GM18508 (cell line): ENCODE data around the gene PLAAT4.
A peak's percentile ranks its signal among the peaks of the same experiment; 100 is the strongest.
"Not testable (repeated sequence)": the region's sequence is repeated elsewhere in the genome, so short reads cannot be mapped to it uniquely, and the experiment has no call there.

Experiments used
- ATAC-seq: cut with Tn5 transposase; IDR thresholded peaks from one replicate; pipeline ENCODE4 v1.9.1; 2021; ENCODE audit warnings: moderate number of reproducible peaks; ENCODE audit not compliant: insufficient read depth, unreplicated experiment

The PLAAT4 gene

DNA sequence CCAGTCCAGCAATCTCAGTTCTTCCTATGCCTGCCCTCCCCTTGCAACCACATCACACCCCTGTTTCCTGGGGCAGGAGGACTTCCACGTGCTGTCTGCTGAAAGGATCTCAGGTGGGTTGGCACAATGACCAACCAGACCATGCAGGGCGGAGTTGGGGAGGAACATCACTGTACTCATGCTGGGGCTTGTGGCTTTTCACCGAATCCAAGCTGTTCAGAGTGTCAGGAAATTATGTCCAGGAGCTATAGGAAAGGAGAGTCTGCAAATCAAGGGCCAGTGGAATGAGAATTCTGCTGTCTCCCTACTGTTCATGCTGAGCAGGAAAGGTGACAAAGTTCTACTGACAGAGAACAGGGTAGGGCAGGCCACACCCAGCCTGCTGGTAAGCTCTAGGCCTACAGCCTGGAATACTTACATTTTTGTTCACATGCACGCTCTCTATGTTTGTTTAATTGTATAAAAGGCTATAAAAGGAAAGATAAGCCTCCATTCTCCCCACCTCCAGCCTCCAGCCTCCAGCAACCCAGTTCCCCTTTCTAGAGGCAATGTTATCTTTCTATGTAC, 28.3 kb downstream of the PLAAT4 start:
- no peak for ATAC-seq

DNA sequence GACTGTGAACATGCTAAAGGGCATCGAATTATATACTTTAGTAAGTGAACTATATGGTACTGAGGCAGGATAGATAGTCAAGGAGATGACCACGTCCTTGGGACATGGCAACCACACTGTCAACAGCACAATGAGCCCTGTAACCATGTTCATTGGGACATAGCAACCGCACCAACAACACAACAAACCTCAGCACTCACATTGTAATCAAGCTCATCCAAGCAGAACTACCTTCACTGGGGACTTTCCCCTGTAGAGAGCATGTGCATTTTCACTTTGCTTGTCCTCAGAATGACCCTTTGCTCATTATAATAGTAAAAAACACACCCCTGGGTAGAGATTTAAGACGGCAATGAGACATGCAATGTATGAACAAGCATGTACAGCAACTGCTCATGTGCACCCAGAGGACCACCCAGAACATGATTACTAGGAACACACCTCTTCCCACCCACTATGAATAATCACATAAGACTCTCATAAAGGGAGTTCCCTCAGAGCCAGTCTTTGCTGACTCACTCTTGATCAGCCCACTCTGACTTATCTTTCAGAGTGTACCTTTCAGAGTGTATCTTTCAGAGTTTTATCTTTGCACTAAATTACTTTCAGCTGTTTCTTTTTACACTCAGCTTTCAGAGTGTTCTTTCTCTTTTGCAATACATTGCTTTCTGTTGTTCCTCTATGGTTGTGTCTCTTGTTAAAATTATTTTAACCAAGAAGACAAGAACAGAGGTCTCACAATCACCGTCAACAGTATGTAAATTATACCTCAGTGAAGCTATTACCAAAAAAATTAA, 30.6 kb downstream of the PLAAT4 start:
- ATAC-seq: peak; percentile 64

- no peak for ATAC-seq
These were observed 33.0 kb downstream of the PLAAT4 start for GRCh38 chr11:63569570-63569969.

- no peak for ATAC-seq
These were observed 35.5 kb downstream of the PLAAT4 start for GRCh38 chr11:63572026-63572688.

- no peak for ATAC-seq
These were observed 37.6 kb downstream of the PLAAT4 start for GRCh38 chr11:63573881-63574855.

DNA sequence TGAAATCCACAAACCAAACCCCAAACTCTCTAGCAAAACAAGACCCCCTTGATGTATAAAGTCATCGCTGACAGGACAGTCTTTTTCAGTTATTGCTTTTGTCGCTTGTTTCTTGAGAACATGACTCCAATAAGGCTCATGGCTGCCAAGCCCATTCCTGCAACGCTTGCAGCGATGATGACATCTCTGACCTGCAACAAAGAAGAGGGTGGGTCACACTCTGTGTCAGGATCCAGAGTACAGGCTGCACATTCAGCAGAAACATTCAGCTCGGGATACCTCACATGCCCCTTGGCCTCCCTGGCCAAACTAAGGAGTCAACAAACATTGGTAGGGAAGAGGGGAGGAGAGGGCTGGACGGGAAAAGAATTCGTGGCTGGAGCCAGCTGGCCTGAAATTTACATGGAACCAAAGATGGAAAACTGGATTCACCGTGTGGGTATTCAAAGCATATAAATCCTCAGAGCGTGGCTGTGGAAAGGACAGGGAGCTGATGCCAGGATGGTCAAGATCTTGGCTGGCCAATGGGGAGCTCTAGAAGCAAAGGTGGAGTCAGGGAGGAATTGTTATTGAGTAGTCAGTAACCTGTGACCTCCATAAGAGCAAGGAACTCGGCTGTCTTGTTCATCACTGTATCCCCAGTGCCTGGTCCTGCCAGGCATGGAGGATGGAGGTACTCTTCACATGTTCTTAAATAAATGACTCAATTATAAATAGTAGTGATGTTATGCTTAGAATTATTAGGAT, 38.4 kb downstream of the PLAAT4 start:
- ATAC-seq: no peak

DNA sequence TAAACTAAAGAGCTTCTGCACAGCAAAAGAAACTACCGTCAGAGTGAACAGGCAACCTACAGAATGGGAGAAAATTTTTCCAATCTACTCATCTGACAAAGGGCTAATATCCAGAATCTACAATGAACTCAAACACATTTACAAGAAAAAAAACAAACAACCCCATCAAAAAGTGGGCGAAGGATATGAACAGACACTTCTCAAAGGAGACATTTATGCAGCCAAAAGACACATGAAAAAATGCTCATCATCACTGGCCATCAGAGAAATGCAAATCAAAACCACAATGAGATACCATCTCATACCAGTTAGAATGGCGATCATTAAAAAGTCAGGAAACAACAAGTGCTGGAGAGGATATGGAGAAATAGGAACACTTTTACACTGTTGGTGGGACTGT, 42.3 kb downstream of the PLAAT4 start:
- ATAC-seq: not testable (repeated sequence)

DNA sequence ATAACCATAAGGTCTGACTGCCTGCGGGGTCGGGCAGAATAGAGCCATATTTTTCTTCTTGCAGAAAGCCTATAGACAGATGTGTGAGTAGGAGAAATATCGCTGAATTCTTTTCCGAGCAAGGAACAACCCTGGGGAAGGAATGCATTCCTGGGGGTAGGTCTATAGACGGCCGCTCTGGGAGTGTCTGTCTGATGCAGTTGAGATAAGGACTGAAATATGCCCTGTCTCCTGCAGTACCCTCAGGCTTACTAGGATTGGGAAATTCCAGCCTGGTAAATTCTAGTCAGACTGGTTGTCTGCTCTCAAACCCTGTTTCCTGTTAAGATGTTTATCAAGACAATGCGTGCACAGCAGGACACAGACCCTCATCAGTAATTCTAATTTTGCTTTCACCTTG, 44.6 kb downstream of the PLAAT4 start:
- ATAC-seq: not testable (repeated sequence)

GRCh38 chr11:63583357-63583677, 46.7 kb downstream of the PLAAT4 start:
- no peak for ATAC-seq

DNA sequence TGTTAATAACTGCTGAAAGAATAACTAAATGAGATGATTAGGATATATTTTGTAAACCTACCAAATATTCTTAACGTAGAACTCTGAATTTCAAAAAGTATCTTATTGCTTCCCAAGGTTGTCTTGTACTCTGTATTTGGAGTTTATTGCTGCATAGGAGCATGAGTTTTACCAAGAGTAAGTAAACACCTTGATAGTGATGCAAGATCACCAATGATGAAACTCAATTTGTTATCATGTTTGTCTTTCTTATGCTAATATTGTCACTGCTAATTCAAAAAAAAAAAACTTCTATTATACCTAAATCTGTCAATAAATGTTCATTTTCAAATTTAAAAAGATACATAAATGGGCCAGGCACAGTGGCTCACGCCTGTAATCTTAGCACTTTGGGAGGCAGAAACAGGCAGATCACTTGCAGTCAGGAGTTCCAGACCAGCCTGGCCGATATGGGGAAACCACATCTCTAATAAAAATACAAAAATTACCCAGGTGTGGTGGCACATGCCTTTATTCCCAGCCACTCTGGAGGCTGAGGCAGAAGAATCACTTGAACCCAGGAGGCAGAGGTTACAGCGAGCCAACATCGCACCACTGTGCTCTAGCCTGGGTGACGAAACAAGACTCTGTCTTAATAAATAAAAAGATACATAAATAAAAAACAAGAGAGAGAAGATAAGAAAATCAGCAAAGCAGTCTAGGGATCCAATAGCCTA, 50.0 kb downstream of the PLAAT4 start:
- no peak for ATAC-seq

GRCh38 chr11:63589000-63589399, 52.4 kb downstream of the PLAAT4 start:
- ATAC-seq: no peak

DNA sequence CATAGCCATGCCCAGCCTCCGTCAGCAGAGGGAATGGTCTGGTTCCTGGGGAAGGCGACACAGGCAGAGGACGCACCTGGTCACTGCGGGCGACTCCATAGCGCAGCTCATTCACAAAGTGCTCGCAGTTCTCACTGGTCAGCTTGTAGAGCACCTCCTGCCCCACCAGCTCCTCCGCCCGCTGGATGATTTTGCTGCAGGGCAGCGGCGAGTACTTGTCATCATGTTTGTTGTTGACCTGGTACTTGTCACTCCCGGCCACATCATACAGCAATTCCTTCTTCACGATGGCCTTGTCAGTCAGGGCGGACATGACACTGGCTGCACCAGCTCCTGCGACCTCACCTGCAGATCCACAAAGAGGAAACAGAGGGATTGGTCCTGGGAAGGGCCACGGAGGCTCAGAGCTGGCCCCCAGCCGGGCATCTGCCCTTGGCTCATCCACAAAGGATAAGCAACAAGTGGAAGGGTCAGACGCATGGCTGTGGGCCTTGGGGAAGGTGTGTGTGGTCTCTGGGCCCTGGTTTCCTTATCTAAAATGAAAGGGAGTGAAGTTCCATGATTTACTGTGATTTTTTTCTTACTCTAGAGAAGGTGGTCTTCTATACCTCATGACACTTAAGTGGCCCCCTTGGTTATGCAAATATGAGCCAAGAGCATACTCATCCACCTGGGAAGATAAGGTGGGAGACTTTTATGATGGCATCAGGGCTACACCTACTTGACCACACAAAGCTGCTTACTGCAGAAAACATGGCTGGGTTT, 53.6 kb downstream of the PLAAT4 start:
- ATAC-seq: no peak

DNA sequence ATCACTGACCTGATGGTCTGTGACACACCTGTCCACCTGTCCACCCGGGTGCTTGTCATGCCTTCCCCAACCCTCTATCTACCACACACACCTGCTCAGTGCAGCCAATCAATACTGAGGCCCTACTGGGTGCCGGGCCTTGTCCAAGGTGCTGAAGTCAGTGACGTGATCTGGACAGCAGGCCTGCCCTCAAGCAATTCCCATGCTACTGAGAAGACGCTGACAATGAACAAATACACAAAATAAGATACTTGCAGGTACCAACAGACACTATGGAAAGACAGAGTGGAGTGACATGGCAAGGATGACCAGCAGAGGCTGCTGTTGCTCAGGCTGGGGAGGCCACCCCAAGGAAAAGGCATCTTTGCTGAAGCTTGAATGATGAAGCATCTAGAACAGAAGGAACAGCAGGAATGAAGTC, 56.4 kb downstream of the PLAAT4 start:
- ATAC-seq: no peak

- ATAC-seq: no peak
These were observed 58.7 kb downstream of the PLAAT4 start for GRCh38 chr11:63595296-63595695.
